Spleen (tissue), 11 donors: Measurements from ENCODE around the gene NSMCE3. TPM values are rescaled to one million over a fixed set of nuclear protein-coding genes. Genes with fewer than 3 reads are reported as not detected.
"Not testable (repeated sequence)": the region's sequence is repeated elsewhere in the genome, so short reads cannot be mapped to it uniquely, and the experiment has no call there.

Experiments
- DNase-seq: peaks from one replicate; pipeline ENCODE4 v3.0.0-alpha.2; 2020
- H3K27ac ChIP-seq, 8 donors: fragments of 200-600 bp; sonication (generic) in 7 of 8; 1 replicate in 4 of 8; 2 replicates in 4 of 8; pipeline versions ENCODE4 v1.5.0 to v1.8.0; 2016 to 2021; ENCODE audit warnings: inconsistent platforms in 4 of 8, mild to moderate bottlenecking in 4 of 8, moderate library complexity in 1 of 8
- H3K27me3 ChIP-seq, 7 donors: fragments of 200-600 bp; sonication (generic) in 6 of 7; replicated peaks in 1 of 7; 1 replicate in 4 of 7; 2 replicates in 3 of 7; pipeline versions ENCODE4 v1.5.0 to v1.8.0; 2016 to 2021; ENCODE audit warnings: inconsistent platforms in 3 of 7, mild to moderate bottlenecking in 1 of 7
- H3K36me3 ChIP-seq, 6 donors: fragments of 200-600 bp; sonication (generic) in 5 of 6; 1 replicate in 4 of 6; 2 replicates in 2 of 6; pipeline versions ENCODE4 v1.5.0 to v1.8.0; 2016 to 2021; ENCODE audit warnings: inconsistent platforms in 2 of 6
- H3K4me1 ChIP-seq, 6 donors: fragments of 200-600 bp; sonication (generic) in 5 of 6; 1 replicate in 3 of 6; 2 replicates in 3 of 6; pipeline versions ENCODE4 v1.5.0 to v1.8.0; 2016 to 2021; ENCODE audit warnings: inconsistent platforms in 3 of 6
- H3K4me3 ChIP-seq, 8 donors: fragments of 200-600 bp; sonication (generic) in 7 of 8; 1 replicate in 4 of 8; 2 replicates in 4 of 8; pipeline versions ENCODE4 v1.5.0 to v1.8.0; 2016 to 2021; ENCODE audit warnings: inconsistent platforms in 4 of 8, mild to moderate bottlenecking in 4 of 8, moderate library complexity in 2 of 8
- H3K9me3 ChIP-seq, 8 donors: fragments of 200-600 bp; sonication (generic) in 7 of 8; 1 replicate in 4 of 8; 2 replicates in 4 of 8; pipeline versions ENCODE4 v1.5.0 to v1.8.0; 2016 to 2021; ENCODE audit warnings: inconsistent platforms in 4 of 8
- POLR2A ChIP-seq, 3 donors: fragments of 450-650 bp; IDR thresholded peaks; one replicate each; pipeline ENCODE4 v1.5.1; 2017; ENCODE audit warnings: antibody characterized with exemption in 3 of 3, mild to moderate bottlenecking in 1 of 3
- POLR2AphosphoS5 ChIP-seq, 3 donors: sonication (generic); formaldehyde crosslinking; IDR thresholded peaks; one replicate each; pipeline ENCODE4 v1.5.1; 2017; ENCODE audit warnings: antibody characterized with exemption in 3 of 3
- WGBS, 5 donors: extraction: QIAGEN DNeasy Blood & Tissue Kit in 3 of 5; methylation state at CpG; one replicate each; pipeline versions ENCODE4 v1.1.5 to v1.1.7; 2013 to 2018; 5-methylcytosine and 5-hydroxymethylcytosine counted together
- intact Hi-C: fragments of 100-400 bp; cut with DNase I; formaldehyde crosslinking; loops from one replicate; pipeline ENCODE4 v1.15.0; 2023; ENCODE audit warnings: low total_unique reads
- polyA plus RNA-seq, 3 donors: library from polyadenylated mRNA; stranded (reverse); fragments of 200-250 nt; gene quantifications; one replicate each; pipeline ENCODE4 v1.2.1, GENCODE V29; 2013
- total RNA-seq, 7 donors: library from RNA; depleted of rRNA in 3 of 7; stranded (reverse); fragments of >200 nt in 3 of 7; fragmentation: NEBNext Ultra II Directional in 4 of 7; extraction: Animal tissue kit (Norgen Biotek cat#: 25700) in 4 of 7; gene quantifications; one replicate each; pipeline versions ENCODE4 v1.1.0 to v1.2.1, GENCODE V29; 2016 to 2021
- TF ChIP-seq, protein P1 (sequence below), 11 experiments: fragments of 200-600 bp in 7 of 11; fragments of 450-650 bp in 4 of 11; sonication (generic) in 4 of 11; IDR thresholded peaks in 8 of 11; conservative IDR thresholded peaks in 3 of 11; 1 replicate in 7 of 11; 2 replicates in 4 of 11; pipeline versions ENCODE4 v1.4.0 to v1.8.0; 2016 to 2021; ENCODE audit warnings: antibody characterized with exemption in 11 of 11, inconsistent platforms in 4 of 11, mild to moderate bottlenecking in 1 of 11
- donor health status: healthy with polysubstance abuse.
- donor health status: DM: no; HTN: no; CAD: no; lungs with moderate emphysema.
- donor health status: DM: no; HTN: no; CAD: no.
- donor health status: Bipolar disorder and iron deficiency.
- donor health status: healthy.
- donor health status: DM: no; HTN: no; CAD: no.
- donor health status: DM: yes; HTN: yes; CAD: no.

Gene NSMCE3
- total and polyA plus RNA-seq, 10 donors, result 6.5 to 10.8 (median 9.6) TPM

DNA sequence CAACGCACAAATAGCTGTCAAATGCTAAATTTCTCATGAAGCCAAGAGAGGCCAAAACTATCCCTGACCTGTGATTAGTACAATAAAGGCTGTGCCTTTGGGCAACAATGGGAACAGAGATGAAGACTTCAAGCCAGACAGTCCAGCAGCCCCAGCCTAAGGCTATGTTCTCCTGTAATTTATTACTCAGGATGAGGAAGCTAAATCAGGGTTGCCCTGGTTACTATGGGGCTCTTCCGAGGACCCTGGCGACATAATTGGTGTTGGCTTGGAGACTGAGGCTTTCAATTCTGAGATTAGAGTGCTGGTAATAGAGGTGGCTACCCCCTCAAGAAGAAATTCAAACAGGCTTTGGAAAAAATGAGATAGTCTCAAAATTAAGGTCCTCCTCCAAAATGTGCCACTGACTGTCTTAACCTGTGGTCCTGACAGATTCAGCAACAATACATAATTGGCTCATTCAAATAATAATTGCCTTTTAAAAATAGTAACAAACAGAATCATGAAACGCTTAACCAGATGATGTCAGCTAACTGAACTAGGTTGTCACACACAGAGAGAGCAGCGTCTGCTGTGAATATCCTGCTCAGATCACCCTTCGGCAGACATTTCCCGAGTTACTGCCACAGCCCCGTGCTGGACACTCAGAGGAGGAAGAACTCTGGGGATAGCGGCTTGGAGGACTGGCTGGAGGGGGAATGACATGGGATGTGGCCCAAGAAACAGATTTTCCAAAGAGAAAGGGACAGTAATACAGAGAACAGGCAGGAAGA is 43.0 kb downstream of the NSMCE3 start:
- DNase-seq, result no peak
- no peak overlapping the region for H3K4me3 ChIP-seq
- H3K36me3 ChIP-seq, result no peaks in the 10 kb centered on the region
- WGBS, 5 donors, result 40 to 43% (median 40%) methylated on average over 9 of the region's 9 CpGs
- intact Hi-C loops, result no loop called here
- H3K27me3 ChIP-seq, result peaks cover 0 to 47% (median 0%) of the 10 kb centered on the region in 7 donors
- no peaks in the 10 kb centered on the region for H3K9me3 ChIP-seq
- TF ChIP-seq POLR2AphosphoS5 (IDR thresholded peaks at IDR 0.05) (no peak), POLR2A (IDR thresholded peaks at IDR 0.05) (no peak)
- TF ChIP-seq, protein P1, sequence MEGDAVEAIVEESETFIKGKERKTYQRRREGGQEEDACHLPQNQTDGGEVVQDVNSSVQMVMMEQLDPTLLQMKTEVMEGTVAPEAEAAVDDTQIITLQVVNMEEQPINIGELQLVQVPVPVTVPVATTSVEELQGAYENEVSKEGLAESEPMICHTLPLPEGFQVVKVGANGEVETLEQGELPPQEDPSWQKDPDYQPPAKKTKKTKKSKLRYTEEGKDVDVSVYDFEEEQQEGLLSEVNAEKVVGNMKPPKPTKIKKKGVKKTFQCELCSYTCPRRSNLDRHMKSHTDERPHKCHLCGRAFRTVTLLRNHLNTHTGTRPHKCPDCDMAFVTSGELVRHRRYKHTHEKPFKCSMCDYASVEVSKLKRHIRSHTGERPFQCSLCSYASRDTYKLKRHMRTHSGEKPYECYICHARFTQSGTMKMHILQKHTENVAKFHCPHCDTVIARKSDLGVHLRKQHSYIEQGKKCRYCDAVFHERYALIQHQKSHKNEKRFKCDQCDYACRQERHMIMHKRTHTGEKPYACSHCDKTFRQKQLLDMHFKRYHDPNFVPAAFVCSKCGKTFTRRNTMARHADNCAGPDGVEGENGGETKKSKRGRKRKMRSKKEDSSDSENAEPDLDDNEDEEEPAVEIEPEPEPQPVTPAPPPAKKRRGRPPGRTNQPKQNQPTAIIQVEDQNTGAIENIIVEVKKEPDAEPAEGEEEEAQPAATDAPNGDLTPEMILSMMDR (IDR thresholded peaks at IDR 0.05 in 8 of 11, conservative IDR thresholded peaks at IDR 0.05 in 3 of 11), result no peak
- H3K27ac ChIP-seq, result no peak overlapping the region
- no peaks in the 10 kb centered on the region for H3K4me1 ChIP-seq

DNA sequence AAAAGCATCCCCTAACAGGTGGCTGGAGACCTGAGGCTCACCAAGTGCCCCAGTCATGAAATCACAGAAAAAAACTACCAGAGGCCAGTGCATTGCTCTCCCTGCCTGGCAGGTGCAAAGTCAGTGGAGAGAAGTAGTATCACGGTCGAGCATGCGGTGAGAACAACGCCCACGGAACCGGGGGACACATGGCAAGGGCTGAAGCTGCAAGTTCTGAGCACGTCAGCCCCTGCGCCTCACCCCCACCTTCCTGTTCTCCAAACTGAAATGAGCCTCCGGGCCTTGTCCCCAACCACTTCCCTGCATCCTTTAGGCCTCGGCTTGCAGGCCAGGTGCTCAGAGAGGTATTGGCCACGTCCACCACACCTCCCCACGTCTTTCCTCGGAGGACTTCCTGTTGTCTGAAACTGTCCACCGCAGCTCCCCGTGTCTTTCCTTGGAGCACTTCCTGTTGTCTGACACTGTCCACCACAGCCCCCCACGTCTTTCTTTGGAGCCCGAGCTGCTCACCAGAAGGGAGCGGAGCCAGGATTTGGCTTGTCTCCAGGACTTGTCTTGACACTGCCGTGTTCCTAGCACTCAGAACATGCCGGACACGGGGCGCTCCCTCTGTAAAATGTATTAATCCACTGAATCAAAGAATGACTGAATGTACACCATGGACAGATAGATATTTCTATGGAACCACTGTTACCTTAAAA is 43.9 kb downstream of the NSMCE3 start:
- 58 to 73% (median 61%) methylated on average over 20 to 22 of the region's 22 CpGs for WGBS, 5 donors
- Histone ChIP-seq H3K36me3 (no peaks in the 10 kb centered on the region), H3K27me3 (peaks cover 0 to 47% (median 0%) of the 10 kb centered on the region in 7 donors), H3K27ac (no peak overlapping the region), H3K9me3 (no peaks in the 10 kb centered on the region), H3K4me1 (no peaks in the 10 kb centered on the region), H3K4me3 (no peak overlapping the region)
- intact Hi-C loops, result no loop called here
- no peak for DNase-seq
- TF ChIP-seq POLR2AphosphoS5 (IDR thresholded peaks at IDR 0.05) (no peak), POLR2A (IDR thresholded peaks at IDR 0.05) (no peak)
- TF ChIP-seq, protein P1 (IDR thresholded peaks at IDR 0.05 in 8 of 11, conservative IDR thresholded peaks at IDR 0.05 in 3 of 11), result no peak

DNA sequence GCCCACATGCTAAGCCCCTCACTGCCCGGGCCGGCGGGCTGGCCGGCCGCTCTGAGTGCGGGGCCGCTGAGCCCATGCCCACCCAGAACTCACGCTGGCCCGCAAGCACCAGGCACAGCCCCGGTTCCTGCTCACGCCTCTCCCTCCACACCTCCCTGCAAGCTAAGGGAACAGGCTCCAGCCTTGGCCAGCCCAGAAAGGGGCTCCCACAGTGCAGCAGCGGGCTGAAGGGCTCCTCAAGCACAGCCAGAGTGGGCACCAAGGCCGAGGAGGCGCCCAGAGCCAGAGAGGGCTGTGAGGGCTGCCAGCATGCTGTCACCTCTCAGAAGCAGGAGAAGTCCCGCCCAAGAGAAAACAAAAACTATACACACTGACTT is 44.6 kb downstream of the NSMCE3 start:
- intact Hi-C loops, H3K27ac ChIP-seq, H3K4me3 ChIP-seq, DNase-seq, H3K36me3 ChIP-seq, H3K4me1 ChIP-seq, H3K9me3 ChIP-seq: not testable (repeated sequence)
- H3K27me3 ChIP-seq, result peaks cover 0 to 46% (median 0%) of the 10 kb centered on the region in 7 donors
- 89 to 97% (median 91%) methylated on average over 1 to 15 of the region's 15 CpGs for WGBS, 5 donors

DNA sequence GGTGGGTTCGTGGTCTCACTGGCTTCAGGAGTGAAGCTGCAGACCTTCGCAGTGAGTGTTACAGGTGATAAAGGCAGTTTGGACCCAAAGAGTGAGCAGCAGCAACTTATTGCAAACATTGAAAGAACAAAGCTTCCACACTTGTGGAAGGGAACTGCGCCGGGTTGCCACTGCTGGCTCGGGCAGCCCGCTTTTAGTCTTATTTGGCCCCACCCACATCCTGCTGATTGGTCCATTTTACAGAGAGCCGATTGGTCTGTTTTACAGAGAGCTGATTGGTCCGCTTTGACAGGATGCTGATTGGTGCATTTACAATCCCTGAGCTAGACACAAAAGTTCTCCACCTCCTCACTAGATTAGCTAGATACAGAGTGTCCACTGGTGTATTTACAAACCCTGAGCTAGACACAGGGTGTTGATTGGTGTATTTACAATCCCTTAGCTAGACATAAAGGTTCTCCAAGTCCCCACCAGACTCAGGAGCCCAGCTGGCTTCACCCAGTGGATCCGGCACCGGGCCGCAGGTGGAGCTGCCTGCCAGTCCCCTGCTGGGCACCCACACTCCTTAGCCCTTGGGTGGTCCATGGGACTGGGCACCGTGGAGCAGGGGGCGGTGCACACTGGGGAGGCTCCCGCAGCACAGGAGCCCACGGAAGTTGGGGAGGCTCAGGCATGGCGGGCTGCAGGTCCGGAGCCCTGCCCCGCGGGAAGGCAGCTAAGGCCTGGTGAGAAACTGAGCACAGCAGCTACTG is 45.2 kb downstream of the NSMCE3 start:
- 69 to 99% (median 91%) methylated on average over 8 to 19 of the region's 19 CpGs for WGBS, 5 donors
- intact Hi-C loops, H3K9me3 ChIP-seq, H3K4me3 ChIP-seq, H3K36me3 ChIP-seq, H3K27ac ChIP-seq, DNase-seq, H3K4me1 ChIP-seq: not testable (repeated sequence)
- H3K27me3 ChIP-seq, result peaks cover 0 to 40% (median 0%) of the 10 kb centered on the region in 7 donors

DNA sequence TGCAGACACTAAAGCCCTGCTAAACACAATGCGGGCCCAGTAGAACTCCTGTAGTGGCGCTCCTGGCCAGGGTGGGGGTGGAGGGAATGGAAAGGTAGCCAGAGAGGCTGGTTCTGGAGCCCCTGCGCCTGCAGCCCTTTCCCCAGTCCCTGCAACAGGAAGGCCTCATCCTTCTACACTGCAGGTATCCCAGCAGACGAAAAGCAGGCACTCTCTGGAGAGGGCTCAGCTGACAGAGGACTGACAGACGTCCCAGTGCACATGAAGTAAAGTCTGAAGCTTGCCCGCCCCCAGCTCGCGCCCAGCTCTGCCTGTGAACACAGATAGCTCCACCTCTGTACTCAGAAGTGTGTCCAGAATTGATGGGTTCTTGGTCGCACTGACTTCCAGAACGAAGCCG is 46.0 kb downstream of the NSMCE3 start:
- WGBS, 5 donors, result 83 to 93% (median 86%) methylated on average over 10 to 11 of the region's 11 CpGs

More for the DNA sequence above, 46.0 kb downstream of the NSMCE3 start:
- H3K4me3 ChIP-seq, result no peak overlapping the region
- H3K9me3 ChIP-seq, result no peaks in the 10 kb centered on the region
- no peaks in the 10 kb centered on the region for H3K4me1 ChIP-seq
- no peaks in the 10 kb centered on the region for H3K36me3 ChIP-seq
- DNase-seq, result no peak
- intact Hi-C loops, result no loop called here
- H3K27me3 ChIP-seq, result peaks cover 0 to 37% (median 0%) of the 10 kb centered on the region in 7 donors
- TF ChIP-seq, protein P1 (IDR thresholded peaks at IDR 0.05 in 8 of 11, conservative IDR thresholded peaks at IDR 0.05 in 3 of 11), result no peak
- TF ChIP-seq POLR2A (IDR thresholded peaks at IDR 0.05) (no peak), POLR2AphosphoS5 (IDR thresholded peaks at IDR 0.05) (no peak)
- no peak overlapping the region for H3K27ac ChIP-seq
